Neural progenitor cell (in vitro differentiated cells): Measurements from ENCODE around the gene NAT10.

ENCODE experiments used
- CTCF ChIP-seq: fragments of 200-600 bp; sonication (generic); IDR thresholded peaks from 2 replicates; pipeline ENCODE4 v1.5.1; 2017; ENCODE audit warnings: antibody characterized with exemption, mild to moderate bottlenecking
- EZH2 ChIP-seq: fragments of 200-600 bp; sonication (generic); IDR thresholded peaks from 2 replicates; pipeline ENCODE4 v1.6.1; 2017; ENCODE audit warnings: antibody characterized with exemption, mild to moderate bottlenecking, moderate library complexity

GRCh38 chr11:34105079-34105956 is at the start of gene NAT10:
- TF ChIP-seq CTCF (peak; percentile 32), EZH2 (no peak)
